ENCODE data around the gene FERMT2.

Gene FERMT2

GRCh38 chr14:52856139-52856538, 94.7 kb downstream of the FERMT2 start:
- no peak for TF ChIP-seq Cebpa-rat (IDR thresholded peaks at IDR 0.05)

DNA sequence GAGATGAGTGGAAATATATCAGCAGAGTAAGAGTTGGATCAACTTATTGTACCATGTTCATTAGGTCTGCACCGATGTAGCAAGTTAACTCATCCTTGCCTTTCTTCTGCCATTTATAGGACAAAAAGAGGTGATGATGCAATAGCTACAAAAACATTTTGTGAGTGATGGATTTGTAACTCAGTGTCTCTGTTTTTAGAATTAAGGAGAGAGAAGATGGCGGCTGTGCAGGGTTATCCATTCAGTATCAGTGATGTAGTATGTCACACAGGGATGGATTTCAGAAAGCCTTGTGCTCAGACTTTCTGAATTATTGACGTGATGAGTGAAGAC, 97.4 kb downstream of the FERMT2 start:
- no peaks in the 10 kb centered on the region for H3K36me3 ChIP-seq
- H4K20me1 ChIP-seq = no peaks in the 10 kb centered on the region
- no peaks in the 10 kb centered on the region for H3K9me3 ChIP-seq
- no peak overlapping the region for H3K27ac ChIP-seq
- H3K27me3 ChIP-seq = no peaks in the 10 kb centered on the region
- H3K9ac ChIP-seq = no peak overlapping the region
- peak; percentile 28; the same call in 1 of the 2 replicates for TF ChIP-seq Cebpa-rat (IDR thresholded peaks at IDR 0.05)
- H3K4me2 ChIP-seq = no peak overlapping the region
- no peaks in the 10 kb centered on the region for H3K4me1 ChIP-seq
- H3K4me3 ChIP-seq = no peak overlapping the region

More at GRCh38 chr14:52856139-52856538, 94.7 kb downstream of the FERMT2 start:
- no peak overlapping the region for H3K4me3 ChIP-seq
- H3K9me3 ChIP-seq = no peaks in the 10 kb centered on the region
- no peaks in the 10 kb centered on the region for H4K20me1 ChIP-seq
- no peak overlapping the region for H3K4me2 ChIP-seq
- H3K27ac ChIP-seq = no peak overlapping the region
- no peaks in the 10 kb centered on the region for H3K4me1 ChIP-seq
- no peaks in the 10 kb centered on the region for H3K36me3 ChIP-seq
- no peaks in the 10 kb centered on the region for H3K27me3 ChIP-seq
- H3K9ac ChIP-seq = no peak overlapping the region

DNA sequence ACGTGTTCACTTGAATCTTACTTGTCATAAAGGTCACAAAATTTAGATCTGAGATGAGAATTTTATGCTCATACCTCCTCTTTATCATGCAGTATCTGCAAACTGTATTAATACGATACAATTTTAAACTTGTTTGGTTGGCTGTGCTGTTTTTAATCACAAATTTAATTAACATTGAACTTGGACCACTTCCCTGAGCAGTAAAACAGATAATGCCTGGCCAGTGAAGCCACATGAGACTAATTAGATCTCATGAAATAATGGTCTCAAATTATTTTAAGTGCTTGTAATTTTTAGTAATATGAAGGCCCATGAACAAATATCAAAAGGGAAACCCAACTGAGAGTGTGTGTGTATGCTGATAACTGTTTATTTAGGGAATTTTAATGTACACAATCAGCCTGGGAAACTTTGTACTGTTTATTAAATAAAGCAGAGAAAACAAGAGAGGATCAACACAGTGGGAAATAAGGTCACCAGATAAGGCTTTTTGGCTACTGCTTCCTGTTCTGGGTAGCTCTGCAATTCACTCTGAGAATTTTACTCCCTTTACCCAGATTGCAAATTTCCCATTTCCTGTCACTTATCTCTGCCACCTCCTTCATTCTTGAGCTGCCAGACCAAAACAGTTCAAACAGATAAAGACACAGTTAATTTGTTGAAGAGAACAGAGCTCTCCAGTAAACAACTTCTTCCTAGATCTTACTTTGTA, 97.9 kb downstream of the FERMT2 start:
- H3K4me3 ChIP-seq = no peak overlapping the region
- H3K4me1 ChIP-seq = no peaks in the 10 kb centered on the region
- H3K4me2 ChIP-seq = no peak overlapping the region
- no peaks in the 10 kb centered on the region for H3K9me3 ChIP-seq
- no peaks in the 10 kb centered on the region for H4K20me1 ChIP-seq
- no peak overlapping the region for H3K9ac ChIP-seq
- no peaks in the 10 kb centered on the region for H3K27me3 ChIP-seq
- H3K36me3 ChIP-seq = no peaks in the 10 kb centered on the region
- TF ChIP-seq Cebpa-rat (IDR thresholded peaks at IDR 0.05) = no peak
- H3K27ac ChIP-seq = no peak overlapping the region

- no peak for TF ChIP-seq Cebpa-rat (IDR thresholded peaks at IDR 0.05)
- no peaks in the 10 kb centered on the region for H3K9me3 ChIP-seq
- no peaks in the 10 kb centered on the region for H4K20me1 ChIP-seq
- no peaks in the 10 kb centered on the region for H3K36me3 ChIP-seq
- H3K4me2 ChIP-seq = no peak overlapping the region
- no peak overlapping the region for H3K27ac ChIP-seq
- no peak overlapping the region for H3K9ac ChIP-seq
- no peak overlapping the region for H3K4me3 ChIP-seq
- H3K4me1 ChIP-seq = peaks cover 2% of the 10 kb centered on the region; the same call in 1 of the 2 replicates
- H3K27me3 ChIP-seq = no peaks in the 10 kb centered on the region
Observed at GRCh38 chr14:52850451-52850909, 100.4 kb downstream of the FERMT2 start.

- Histone ChIP-seq H3K27me3 (no peaks in the 10 kb centered on the region), H3K4me2 (no peak overlapping the region), H3K36me3 (no peaks in the 10 kb centered on the region), H4K20me1 (no peaks in the 10 kb centered on the region), H3K4me1 (peaks cover 17% of the 10 kb centered on the region), H3K9me3 (no peaks in the 10 kb centered on the region), H3K4me3 (no peak overlapping the region), H3K27ac (no peak overlapping the region), H3K9ac (no peak overlapping the region)
- no peak for TF ChIP-seq Cebpa-rat (IDR thresholded peaks at IDR 0.05)
Observed at GRCh38 chr14:52848626-52849025, 102.2 kb downstream of the FERMT2 start.

- H3K9me3 ChIP-seq = no peaks in the 10 kb centered on the region
- H3K4me1 ChIP-seq = peaks cover 17% of the 10 kb centered on the region
- H3K4me2 ChIP-seq = no peak overlapping the region
- no peak overlapping the region for H3K27ac ChIP-seq
- TF ChIP-seq Cebpa-rat (IDR thresholded peaks at IDR 0.05) = no peak
- no peak overlapping the region for H3K4me3 ChIP-seq
- no peaks in the 10 kb centered on the region for H3K27me3 ChIP-seq
- no peaks in the 10 kb centered on the region for H4K20me1 ChIP-seq
- H3K9ac ChIP-seq = no peak overlapping the region
- no peaks in the 10 kb centered on the region for H3K36me3 ChIP-seq
Observed at GRCh38 chr14:52846591-52846990, 104.3 kb downstream of the FERMT2 start.

- Histone ChIP-seq H3K9me3 (no peaks in the 10 kb centered on the region), H3K9ac (no peak overlapping the region; the same call in 1 of the 2 replicates), H3K4me1 (peaks cover 17% of the 10 kb centered on the region), H4K20me1 (no peaks in the 10 kb centered on the region), H3K4me3 (no peak overlapping the region), H3K36me3 (no peaks in the 10 kb centered on the region), H3K4me2 (peak overlapping the region; percentile 47), H3K27ac (peak overlapping the region; percentile 39), H3K27me3 (no peaks in the 10 kb centered on the region)
- TF ChIP-seq Cebpa-rat (IDR thresholded peaks at IDR 0.05) = no peak
Observed at GRCh38 chr14:52845081-52845480, 105.8 kb downstream of the FERMT2 start.

DNA sequence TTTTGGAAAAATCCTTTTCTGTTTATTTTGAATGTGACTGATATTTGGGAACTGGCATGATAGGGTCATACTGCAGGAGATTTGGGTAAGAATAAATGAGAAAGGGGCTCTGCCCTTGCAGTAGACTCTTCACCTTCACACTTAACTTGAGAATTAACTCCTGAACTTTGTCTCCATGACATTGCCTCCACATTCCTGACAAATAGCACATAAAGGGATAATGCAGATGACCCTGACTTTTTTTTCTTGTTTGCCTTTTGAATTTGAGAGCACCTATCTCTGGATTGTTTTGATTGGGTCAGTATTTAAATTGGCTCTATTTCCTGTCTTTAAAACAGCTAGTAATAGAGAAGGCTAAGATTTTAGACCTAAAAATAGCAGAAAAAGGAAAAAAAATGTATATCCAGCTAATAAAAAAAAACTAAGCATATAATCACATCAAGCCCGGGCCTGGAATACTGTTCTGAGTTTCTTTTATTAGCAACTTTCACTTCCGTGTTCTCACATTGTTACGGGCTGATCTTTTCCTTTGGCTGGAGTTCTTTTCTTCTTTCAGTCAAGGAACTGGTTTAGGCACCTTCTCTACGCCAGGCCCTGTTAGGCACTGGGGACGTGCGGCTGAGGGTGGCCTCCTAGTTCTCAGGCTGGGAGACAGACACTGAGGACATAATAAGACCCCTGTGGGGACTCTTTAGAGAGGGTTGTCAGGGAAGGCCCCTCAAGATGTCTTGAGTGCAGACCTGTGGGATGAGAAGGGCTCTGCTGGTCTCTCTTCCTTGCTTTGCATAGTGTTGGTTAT, 106.4 kb downstream of the FERMT2 start:
- Histone ChIP-seq H3K4me2 (peak overlapping the region; percentile 47), H3K27me3 (no peaks in the 10 kb centered on the region), H3K9me3 (no peaks in the 10 kb centered on the region), H3K9ac (no peak overlapping the region; the same call in 1 of the 2 replicates), H3K4me1 (peaks cover 17% of the 10 kb centered on the region), H3K4me3 (no peak overlapping the region), H3K27ac (peak overlapping the region; percentile 39), H4K20me1 (no peaks in the 10 kb centered on the region), H3K36me3 (no peaks in the 10 kb centered on the region)
- TF ChIP-seq Cebpa-rat (IDR thresholded peaks at IDR 0.05) = no peak

DNA sequence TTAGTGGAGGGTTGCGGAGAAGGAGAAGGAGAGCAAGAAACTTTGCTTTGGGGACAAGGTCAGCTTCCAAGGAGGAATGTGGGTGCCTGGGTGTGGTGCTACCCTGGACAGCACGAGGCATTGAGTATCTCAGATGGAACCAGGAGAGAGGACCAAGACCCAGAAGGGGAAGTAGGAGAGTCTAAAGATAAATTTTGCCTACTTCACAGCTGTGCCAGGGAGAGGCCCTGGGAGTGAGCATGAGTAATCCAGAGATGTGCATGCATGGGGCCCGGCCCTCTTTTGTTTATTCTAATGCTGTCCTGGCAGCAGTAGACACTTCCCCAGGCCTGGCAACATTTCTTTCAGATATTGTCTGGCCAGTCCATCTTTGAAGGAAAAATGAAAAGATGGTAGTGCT, 110.0 kb downstream of the FERMT2 start:
- Histone ChIP-seq H3K27me3 (no peaks in the 10 kb centered on the region), H3K36me3 (no peaks in the 10 kb centered on the region), H3K4me3 (no peak overlapping the region), H3K27ac (no peak overlapping the region), H3K9ac (no peak overlapping the region), H4K20me1 (no peaks in the 10 kb centered on the region), H3K4me2 (no peak overlapping the region), H3K9me3 (no peaks in the 10 kb centered on the region), H3K4me1 (peaks cover 17% of the 10 kb centered on the region)
- no peak for TF ChIP-seq Cebpa-rat (IDR thresholded peaks at IDR 0.05)

- no peaks in the 10 kb centered on the region for H3K9me3 ChIP-seq
- H4K20me1 ChIP-seq = no peaks in the 10 kb centered on the region
- H3K4me2 ChIP-seq = no peak overlapping the region
- TF ChIP-seq Cebpa-rat (IDR thresholded peaks at IDR 0.05) = no peak
- H3K4me3 ChIP-seq = no peak overlapping the region
- H3K4me1 ChIP-seq = no peaks in the 10 kb centered on the region
- no peaks in the 10 kb centered on the region for H3K27me3 ChIP-seq
- no peaks in the 10 kb centered on the region for H3K36me3 ChIP-seq
- no peak overlapping the region for H3K9ac ChIP-seq
- H3K27ac ChIP-seq = no peak overlapping the region
Observed at GRCh38 chr14:52837451-52837850, 113.4 kb downstream of the FERMT2 start.

All from BLaER1 (cell line).